ENCODE results near the gene TMEM179. TPM values are rescaled to one million over a fixed set of nuclear protein-coding genes. Genes with fewer than 3 reads are reported as not detected.

Gene TMEM179
- total RNA-seq, 1 donor from 2014 or later, result not detected

DNA sequence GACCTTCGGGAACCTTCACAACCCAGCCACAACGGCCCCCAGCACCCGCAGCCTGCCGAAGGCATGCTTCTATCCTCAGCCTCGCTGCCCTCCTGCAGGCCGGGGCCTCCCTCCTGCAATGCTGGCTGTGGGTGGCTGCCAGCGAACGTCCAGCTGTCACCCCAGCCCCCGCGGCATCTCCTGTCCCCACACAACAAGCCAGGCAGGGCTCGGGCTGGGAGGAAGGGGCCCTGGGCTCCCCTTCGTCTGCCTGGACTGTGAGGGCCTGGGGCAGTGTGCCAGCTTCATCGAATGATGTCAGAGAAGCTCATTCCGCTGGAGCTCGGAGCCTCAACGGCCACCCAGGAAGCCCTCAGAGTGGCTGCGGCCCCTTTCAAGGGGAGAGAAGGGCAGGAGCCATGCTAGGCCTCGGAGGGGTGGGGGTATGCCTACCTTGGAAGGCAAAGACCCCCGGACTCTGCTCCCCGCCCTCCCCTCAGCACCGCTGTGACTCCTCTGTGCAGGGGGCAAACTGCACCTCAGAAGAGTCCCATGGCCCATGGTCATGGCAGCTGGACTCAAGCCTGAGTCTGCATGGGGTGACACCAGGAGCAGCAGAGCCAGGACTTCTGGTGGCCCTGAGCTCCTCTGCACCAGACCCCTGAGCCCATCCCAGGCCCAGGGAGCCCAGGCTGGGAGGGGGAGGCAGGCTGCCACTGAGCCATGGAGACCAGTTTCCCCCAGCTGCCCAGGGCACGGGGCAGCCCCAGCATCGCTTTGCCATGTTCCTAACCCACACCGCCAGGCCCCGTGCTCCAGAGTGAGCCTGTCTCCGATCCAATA, 49.8 kb downstream of the TMEM179 start:
- Histone ChIP-seq H3K4me3 (no peak overlapping the region), H3K36me3 (no peaks in the 10 kb centered on the region), H3K27ac (no peak overlapping the region), H3K9me3 (no peaks in the 10 kb centered on the region), H3K27me3 (ENCODE audit: low read depth) (peaks cover 27% of the 10 kb centered on the region), H3K4me1 (no peaks in the 10 kb centered on the region)
- DNase-seq, result peak; percentile 38
- ATAC-seq, result no peak
- TF ChIP-seq, protein P1, sequence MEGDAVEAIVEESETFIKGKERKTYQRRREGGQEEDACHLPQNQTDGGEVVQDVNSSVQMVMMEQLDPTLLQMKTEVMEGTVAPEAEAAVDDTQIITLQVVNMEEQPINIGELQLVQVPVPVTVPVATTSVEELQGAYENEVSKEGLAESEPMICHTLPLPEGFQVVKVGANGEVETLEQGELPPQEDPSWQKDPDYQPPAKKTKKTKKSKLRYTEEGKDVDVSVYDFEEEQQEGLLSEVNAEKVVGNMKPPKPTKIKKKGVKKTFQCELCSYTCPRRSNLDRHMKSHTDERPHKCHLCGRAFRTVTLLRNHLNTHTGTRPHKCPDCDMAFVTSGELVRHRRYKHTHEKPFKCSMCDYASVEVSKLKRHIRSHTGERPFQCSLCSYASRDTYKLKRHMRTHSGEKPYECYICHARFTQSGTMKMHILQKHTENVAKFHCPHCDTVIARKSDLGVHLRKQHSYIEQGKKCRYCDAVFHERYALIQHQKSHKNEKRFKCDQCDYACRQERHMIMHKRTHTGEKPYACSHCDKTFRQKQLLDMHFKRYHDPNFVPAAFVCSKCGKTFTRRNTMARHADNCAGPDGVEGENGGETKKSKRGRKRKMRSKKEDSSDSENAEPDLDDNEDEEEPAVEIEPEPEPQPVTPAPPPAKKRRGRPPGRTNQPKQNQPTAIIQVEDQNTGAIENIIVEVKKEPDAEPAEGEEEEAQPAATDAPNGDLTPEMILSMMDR (IDR thresholded peaks at IDR 0.05), result no peak
- intact Hi-C loops (cut with DNase I), result no loop called here

DNA sequence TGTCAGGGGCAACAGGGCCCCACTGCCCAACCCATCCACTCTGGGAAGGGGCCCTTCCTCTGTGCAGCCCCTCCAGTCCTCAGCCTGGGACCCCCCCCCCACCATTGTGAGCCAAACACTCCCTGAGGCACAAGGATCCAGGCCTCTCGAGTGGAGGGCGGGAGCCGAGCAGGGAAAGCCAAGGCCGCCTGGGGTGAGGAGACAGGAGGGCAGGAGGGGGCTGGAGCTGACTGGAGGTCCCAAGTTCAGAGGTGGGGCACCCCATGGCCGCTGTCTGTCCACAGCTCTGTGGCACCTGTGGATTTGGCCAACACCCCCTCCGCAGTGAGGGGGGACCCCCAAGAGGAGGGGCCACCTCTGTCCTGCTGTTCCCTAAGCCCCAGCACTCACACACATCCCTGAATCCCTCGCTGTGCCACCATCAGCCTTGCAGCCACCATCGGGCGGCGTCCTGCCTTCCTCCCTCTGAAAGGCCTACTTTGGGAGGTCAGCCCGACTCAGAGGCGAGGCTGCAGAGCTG, 50.4 kb downstream of the TMEM179 start:
- no peaks in the 10 kb centered on the region for H3K36me3 ChIP-seq
- H3K27me3 ChIP-seq (ENCODE audit: low read depth), result peaks cover 31% of the 10 kb centered on the region
- TF ChIP-seq, protein P1 (IDR thresholded peaks at IDR 0.05), result no peak
- intact Hi-C loops (cut with DNase I), result no loop called here
- ATAC-seq (no peak), DNase-seq (peak; percentile 38)
- no peak overlapping the region for H3K27ac ChIP-seq
- no peaks in the 10 kb centered on the region for H3K4me1 ChIP-seq
- H3K4me3 ChIP-seq, result no peak overlapping the region
- no peaks in the 10 kb centered on the region for H3K9me3 ChIP-seq

DNA sequence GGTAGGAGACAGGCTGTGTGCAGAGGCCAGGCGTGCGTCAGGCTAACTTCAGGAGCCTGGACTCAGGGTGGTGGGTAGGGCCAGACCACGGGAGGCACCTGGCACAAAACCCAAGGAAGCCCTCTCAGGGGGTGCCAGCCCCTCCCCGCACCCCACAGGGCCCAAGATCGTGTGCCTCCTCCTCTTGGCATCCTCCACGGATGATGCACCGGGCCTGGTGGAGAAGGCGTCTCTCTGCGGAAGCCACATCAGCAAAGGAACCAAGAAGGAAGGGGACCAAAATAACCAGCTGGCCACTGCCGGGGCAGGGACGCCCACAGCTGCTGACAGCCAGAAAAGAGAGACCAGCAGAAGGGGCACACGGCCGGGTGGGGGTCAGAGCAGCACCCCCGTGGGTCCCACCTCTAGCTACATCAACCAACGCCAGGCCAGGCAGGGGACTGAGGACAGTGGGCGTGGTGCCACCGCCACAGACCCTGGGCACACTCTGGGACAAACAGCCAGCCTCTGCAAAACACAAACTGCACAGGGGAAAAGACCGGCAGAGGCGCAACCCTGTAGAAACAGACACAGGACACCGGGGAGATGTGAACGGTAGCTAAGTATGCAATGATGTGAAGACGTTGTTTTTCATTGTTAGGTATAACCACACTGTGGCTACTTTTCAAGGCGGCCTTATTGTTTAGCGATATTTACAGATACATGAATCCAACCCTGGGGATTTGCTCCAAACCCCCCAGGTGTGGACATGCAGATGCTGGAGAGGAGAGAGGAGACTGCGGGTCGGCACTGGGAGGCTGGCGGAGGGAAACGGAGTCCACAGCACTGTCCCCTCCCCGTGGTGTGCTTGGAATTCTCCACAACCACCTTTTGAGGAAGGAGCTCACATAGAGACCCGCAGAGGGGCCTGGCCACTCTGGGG, 51.1 kb downstream of the TMEM179 start:
- ATAC-seq (no peak), DNase-seq (peak; percentile 41)
- peaks cover 31% of the 10 kb centered on the region for H3K27me3 ChIP-seq (ENCODE audit: low read depth)

DNA sequence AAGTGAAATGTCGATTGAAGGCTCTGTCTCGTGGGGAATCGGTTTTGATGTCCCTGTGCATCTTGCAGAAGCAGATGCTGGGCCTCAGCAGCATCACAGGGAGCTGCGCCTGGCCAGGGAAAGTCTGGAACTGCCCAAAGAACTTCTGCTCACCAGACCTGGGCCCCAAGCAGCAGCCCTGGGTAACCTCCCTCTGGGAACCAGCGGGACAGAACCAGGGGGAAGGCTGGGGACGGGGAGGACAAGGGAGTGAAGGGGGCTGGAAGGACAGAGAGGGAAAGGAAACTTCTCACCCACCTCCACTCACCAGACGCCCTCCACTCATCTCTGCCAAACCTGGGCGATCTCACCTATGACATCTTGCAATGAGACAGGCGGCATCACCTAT, 51.8 kb downstream of the TMEM179 start:
- Histone ChIP-seq H3K27ac (no peak overlapping the region), H3K9me3 (no peaks in the 10 kb centered on the region), H3K27me3 (ENCODE audit: low read depth) (peaks cover 33% of the 10 kb centered on the region), H3K4me1 (no peaks in the 10 kb centered on the region), H3K36me3 (no peaks in the 10 kb centered on the region), H3K4me3 (no peak overlapping the region)
- intact Hi-C loops (cut with DNase I), result no loop called here
- DNase-seq (peak; percentile 14), ATAC-seq (no peak)
- TF ChIP-seq, protein P1 (IDR thresholded peaks at IDR 0.05), result no peak

More for the DNA sequence above, 51.1 kb downstream of the TMEM179 start:
- Histone ChIP-seq H3K36me3 (no peaks in the 10 kb centered on the region), H3K9me3 (no peaks in the 10 kb centered on the region), H3K4me1 (no peaks in the 10 kb centered on the region), H3K27ac (no peak overlapping the region), H3K4me3 (no peak overlapping the region)
- intact Hi-C loops (cut with DNase I), result no loop called here
- TF ChIP-seq, protein P1 (IDR thresholded peaks at IDR 0.05), result no peak

All from lower lobe of right lung (tissue), 2 donors.